Measurements from ENCODE around the gene NCKAP5. TPM values are rescaled to one million over a fixed set of nuclear protein-coding genes. Genes with fewer than 3 reads are reported as not detected.

Gene NCKAP5
- total RNA-seq, 1 donor from 2014 or later, result 7.9 TPM

- DNase-seq (ENCODE audit: low spot score), result no peak
Measured at GRCh38 chr2:132638313-132639040, 929.8 kb downstream of the NCKAP5 start.

GRCh38 chr2:132636346-132636745 lies 931.9 kb downstream of the NCKAP5 start:
- DNase-seq (ENCODE audit: low spot score), result no peak

GRCh38 chr2:132633635-132634034 lies 934.6 kb downstream of the NCKAP5 start:
- no peak for DNase-seq (ENCODE audit: low spot score)

GRCh38 chr2:132632000-132632649 lies 936.1 kb downstream of the NCKAP5 start:
- DNase-seq (ENCODE audit: low spot score), result peak; percentile 78

GRCh38 chr2:132627536-132627935 lies 940.7 kb downstream of the NCKAP5 start:
- peak; percentile 35 for DNase-seq (ENCODE audit: low spot score)

- peak; percentile 49 for DNase-seq (ENCODE audit: low spot score)
Measured at GRCh38 chr2:132623096-132623839, 945.0 kb downstream of the NCKAP5 start.

All from umbilical cord (tissue), 2 donors.